NCI-H1436 (cell line): ENCODE measurements around the gene UBAC1.
"Not testable (repeated sequence)": the region's sequence is repeated elsewhere in the genome, so short reads cannot be mapped to it uniquely, and the experiment has no call there.

Experiments
- DNase-seq: peaks from one replicate; lab custom pipeline; 2025; lab: John Stamatoyannopoulos, UW

UBAC1 gene

GRCh38 chr9:135920973-135921585 is 40.1 kb downstream of the UBAC1 start:
- no peak for DNase-seq

- DNase-seq, result no peak
Measured at GRCh38 chr9:135920256-135920930, 40.8 kb downstream of the UBAC1 start.

- no peak for DNase-seq
Measured at GRCh38 chr9:135919318-135919890, 41.8 kb downstream of the UBAC1 start.

DNA sequence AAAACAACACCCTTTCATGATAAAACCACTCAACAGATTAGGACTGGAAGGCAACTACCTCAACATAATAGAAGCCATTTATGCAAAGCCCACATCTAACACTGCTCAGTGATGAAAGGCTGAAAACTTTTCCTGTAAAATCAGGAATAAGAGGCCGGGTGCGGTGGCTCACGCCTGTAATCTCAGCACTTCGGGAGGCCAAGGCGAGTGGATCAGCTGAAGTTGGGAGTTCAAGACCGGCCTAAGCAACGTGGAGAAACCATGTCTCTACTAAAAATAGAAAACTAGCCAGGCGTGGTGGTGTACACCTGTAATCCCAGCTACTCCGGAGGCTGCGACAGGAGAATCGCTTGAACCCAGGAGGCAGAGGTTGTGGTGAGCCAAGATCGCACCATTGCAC is 44.9 kb downstream of the UBAC1 start:
- not testable (repeated sequence) for DNase-seq

DNA sequence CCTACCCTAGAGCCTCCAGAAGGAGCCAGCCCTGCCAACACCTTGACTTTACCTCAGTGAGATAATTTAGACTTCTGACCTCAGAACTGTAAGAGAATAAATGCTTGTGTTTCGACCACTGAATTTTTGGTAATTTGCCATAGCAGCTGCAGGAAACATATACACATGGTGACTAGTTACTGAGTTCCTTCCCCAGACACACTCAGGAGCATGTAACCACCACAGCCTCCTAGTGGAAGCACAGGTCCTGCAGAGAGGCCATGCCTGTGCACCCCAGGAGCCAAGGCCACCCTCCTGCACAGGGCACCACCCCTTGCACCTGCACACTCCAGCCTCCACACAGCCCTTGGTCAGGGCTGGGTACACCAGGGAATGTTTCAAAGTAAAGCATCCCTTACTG is 46.3 kb downstream of the UBAC1 start:
- DNase-seq, result no peak

DNA sequence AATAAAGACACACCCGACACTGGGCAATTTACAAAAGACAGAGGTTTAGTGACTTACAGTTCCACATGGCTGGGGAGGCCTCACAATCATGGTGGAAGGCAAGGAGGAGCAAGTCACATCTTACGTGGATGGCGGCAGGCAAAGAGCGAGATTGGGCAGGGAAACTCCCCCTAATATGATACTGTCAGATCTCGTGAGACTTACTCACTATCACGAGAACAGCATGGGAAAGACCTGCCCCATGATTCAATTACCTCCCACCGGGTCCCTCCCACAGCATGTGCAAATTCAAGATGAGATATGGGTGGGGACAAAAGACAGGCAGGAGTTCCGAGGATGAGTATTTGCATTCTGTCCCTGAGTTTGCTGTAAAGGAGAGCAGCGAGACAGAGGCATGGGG is 49.9 kb downstream of the UBAC1 start:
- DNase-seq, result not testable (repeated sequence)

- no peak for DNase-seq
Measured at GRCh38 chr9:135910757-135911156, 50.4 kb downstream of the UBAC1 start.

- DNase-seq, result no peak
Measured at GRCh38 chr9:135910216-135910615, 51.0 kb downstream of the UBAC1 start.

- no peak for DNase-seq
Measured at GRCh38 chr9:135909371-135909770, 51.8 kb downstream of the UBAC1 start.

DNA sequence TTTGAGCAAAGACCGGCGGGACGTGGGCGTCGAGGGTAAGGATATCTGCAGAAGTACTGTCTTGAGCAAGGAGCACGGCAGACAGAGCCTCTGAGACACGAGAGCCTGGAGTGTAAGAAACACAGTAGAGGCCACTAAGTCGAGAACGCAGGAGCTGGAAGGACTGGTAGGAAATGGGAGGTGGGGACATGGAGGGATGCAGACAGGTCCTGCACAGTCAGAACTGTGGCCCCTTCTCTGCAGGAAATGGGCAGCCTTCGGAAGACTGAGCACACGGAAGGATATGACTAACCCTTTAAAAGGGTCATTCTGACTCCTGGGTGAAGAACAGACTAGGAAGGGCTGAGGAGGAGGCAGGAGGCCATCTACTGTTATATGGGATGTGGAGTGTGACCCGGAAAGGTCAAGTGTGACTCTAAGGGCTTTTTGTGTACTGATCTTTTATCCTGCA is 52.4 kb downstream of the UBAC1 start:
- DNase-seq, result no peak

DNA sequence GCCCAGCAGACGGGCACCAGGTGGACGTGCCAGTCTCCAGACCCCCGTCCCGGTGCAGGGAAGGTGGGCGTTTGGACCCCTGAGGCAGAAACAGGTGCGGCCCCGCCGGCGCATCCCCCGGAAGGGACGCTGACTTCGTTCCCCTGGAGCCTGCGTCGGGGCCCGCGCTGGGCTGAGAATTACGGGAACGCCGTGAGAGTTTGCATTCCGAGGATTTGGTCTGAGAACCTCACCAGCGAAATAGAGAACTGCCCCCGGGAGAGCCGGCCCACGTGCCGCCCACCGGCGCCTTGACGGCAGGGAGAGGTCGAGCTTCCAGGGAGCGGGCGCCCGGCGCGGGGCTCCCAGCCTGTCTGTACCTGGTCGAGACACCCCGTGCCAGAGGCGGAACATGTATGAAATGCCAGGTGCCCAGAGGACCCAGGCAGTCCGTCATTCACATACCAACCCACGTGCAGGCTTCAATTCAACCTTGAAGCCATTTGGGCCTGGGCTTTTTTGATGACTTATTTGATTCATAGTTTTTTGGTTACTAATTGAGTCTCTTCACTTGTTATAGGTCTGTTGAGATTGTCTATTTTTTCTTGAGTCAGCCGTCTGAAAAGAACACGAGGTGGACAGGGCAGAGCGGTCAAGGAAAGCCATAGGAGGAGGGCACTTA is 53.0 kb downstream of the UBAC1 start:
- DNase-seq, result no peak

DNA sequence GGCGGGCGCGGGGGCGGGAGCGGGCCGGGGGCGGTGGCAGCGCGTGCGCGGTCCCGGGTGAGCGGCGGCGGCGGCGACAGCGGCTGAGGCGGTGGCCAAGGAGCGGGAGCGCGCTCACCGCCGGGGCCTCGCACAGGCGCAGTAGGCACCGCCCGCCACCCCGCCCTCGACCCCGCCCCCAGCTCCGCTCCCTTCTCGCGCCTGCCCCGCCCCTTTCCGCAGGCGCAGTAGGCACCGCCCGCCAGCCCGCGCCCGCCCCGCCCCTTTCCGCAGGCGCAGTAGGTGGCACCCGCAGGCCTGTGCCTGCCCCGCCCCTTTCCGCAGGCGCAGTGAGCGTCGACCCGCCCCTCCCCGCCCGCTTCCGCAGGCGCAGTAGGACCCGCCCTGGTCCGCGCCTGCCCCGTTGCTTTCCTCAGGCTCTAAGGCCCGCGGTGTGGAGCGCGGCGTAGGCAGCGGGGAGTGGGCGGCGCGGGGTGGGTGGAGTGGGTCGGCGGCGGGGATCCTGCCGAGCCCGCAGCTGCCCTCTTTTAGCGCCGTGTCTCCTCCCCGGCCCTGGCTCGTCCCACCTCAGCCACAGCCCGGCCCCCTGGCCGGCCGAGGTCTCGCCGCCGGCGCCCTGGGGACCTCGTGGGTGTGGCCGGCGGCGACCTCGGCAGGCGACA is 53.6 kb downstream of the UBAC1 start, which contains the start of gene CAMSAP1:
TSS of gene CAMSAP1 (minus strand) at position 116 of the 662 bp plus-strand sequence. CDS start 387 bp downstream, outside the sequence.
- DNase-seq, result peak; percentile 89

GRCh38 chr9:135907006-135907430 is 54.2 kb downstream of the UBAC1 start:
- no peak for DNase-seq

DNA sequence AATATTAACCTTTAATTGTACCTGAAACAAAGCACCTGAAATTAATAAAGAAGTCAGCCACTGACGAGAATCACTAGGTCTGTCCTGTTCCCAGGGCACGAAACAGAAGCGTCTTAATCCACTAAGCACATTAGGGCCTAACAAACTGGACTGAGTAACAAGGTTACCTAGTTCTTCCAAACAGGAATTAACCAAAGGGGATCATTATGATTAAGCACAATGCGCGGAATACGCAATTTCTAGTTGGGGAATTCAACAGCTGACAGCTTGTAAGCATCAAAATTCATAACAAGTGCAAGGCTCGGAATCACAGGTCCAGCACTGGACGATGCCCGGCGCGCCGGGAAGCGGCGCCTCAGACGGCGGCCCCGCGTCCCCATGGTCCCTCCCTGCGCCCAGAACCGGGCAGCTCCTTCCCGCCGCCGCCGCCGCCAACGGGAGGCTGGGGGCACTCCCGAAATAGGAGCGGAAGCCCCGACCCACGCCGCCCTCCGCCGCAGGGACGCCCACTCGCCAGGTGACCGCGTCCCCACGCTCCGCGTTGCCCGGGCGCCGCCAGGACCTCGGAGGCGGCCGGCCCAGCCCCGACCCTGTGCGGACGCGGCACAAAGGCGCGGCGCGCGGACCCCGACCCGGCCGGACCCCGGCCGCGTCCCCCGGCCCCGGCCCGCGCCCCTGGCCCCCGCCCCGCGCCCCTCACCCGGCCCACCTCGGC is 54.7 kb downstream of the UBAC1 start:
- DNase-seq, result no peak

GRCh38 chr9:135905380-135906258 is 55.6 kb downstream of the UBAC1 start:
- DNase-seq, result no peak

DNA sequence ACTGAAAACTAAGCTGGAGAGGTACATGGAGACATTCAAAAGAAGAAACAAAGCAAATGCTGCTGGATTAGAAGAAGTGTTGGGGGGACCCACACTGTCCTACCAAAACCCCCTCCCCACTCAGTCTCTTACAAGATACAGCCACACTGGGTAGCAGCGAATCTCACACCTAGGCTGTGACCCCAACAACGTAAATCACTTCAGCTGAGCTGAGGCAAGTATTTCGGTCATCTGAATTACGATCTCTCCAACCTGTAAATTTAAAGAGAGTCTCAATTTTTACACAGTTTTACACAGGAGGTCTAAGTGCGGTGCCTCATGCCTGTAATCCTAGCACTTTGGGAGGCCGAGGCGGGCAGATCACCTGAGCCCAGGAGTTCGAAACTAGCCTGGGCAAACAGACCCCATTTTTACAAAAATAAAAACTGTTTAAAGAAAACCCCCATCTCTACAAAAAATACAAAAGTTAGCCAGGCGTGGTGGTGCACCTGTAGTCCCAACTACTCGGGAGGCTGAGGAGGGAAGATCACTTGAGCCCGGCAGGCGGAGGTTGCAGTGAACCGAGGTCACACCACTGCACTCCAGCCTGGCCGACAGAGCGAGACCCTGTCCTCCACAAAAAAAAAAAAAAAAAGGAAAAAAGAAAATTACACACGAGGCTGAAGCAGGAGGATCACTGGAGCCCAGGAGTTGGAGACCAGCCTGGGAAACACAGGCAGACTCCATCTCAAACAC is 57.2 kb downstream of the UBAC1 start:
- no peak for DNase-seq

GRCh38 chr9:135903358-135903656 is 57.9 kb downstream of the UBAC1 start:
- no peak for DNase-seq

DNA sequence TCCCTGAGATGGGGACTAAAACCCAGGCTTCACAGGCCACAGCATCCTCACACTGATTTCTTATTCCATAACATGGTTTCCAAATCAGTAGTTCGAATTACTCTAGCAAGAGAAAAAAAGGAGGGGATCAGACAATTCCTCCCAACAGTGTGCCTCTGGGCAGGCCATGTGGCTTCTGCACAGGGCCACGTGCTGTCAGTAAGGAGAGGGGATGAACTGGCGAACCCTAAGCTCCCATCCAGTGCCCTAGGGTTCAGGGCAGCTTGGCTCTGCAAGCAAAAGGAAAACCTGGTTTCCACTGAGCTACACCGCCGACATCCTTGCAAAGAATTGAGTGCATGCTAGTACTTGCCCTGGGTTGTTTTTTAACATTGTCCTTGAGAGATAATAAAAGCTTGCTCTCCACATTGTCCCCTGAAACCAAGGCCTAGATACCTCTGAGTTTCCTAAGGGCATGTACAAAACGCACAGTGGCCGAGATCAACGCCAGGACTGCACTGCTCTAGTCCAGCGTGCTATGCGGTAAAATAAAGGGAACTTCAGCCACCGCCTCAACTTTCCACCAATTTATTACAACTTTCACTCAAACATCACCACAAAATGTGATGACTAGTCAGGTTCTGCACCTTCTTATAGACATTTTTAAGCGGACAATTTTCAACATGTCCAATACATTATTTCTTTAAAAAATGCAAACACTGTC is 58.4 kb downstream of the UBAC1 start:
- DNase-seq, result no peak

- no peak for DNase-seq
Measured at GRCh38 chr9:135901826-135902225, 59.3 kb downstream of the UBAC1 start.
